IMR-90 (cell line): ENCODE measurements around the gene CEP57L1. TPM values are rescaled to one million over a fixed set of nuclear protein-coding genes. Genes with fewer than 3 reads are reported as not detected.

ENCODE experiments used
- ATAC-seq: fragments of 200-7000 bp; cut with Tn5 transposase; 2 replicates; pipeline ENCODE4 v1.9.1; 2020; ENCODE audit warnings: low read depth, mild to moderate bottlenecking, moderate library complexity
- BruUV-seq: library from RNA; stranded (reverse); fragments of 400-500 nt; replicated peaks from 2 replicates; lab custom pipeline; 2021; lab: Mats Ljungman, UMichigan
- CTCF ChIA-PET: fragments of 300-600 bp; formaldehyde crosslinking; extraction: SDS; loops from one replicate; lab custom pipeline; 2021; ENCODE audit warnings: antibody characterized with exemption; lab: Yijun Ruan, JAX
- POLR2A ChIA-PET: fragments of 300-600 bp; sonication (Branson Sonifier 250); formaldehyde crosslinking; loops from one replicate; lab custom pipeline; 2022; ENCODE audit warnings: antibody characterized with exemption; ENCODE audit not compliant: unreplicated experiment; lab: Charles Lee
- DNase-seq: peaks from one replicate; pipeline ENCODE4 v3.0.0; 2013
- H2AFZ ChIP-seq: replicated peaks from 2 replicates; pipeline ENCODE3; 2013; ENCODE audit warnings: low read length, mild to moderate bottlenecking; ENCODE audit not compliant: poor library complexity
- H2AK5ac ChIP-seq: 2 replicates; pipeline ENCODE4 v1.6.1; 2013; ENCODE audit warnings: low read depth, low read length, inconsistent platforms
- H2AK9ac ChIP-seq: replicated peaks from 2 replicates; pipeline ENCODE3; 2013; ENCODE audit warnings: mild to moderate bottlenecking, low read depth, low read length, moderate library complexity; ENCODE audit not compliant: poor library complexity
- H2BK120ac ChIP-seq: 2 replicates; pipeline ENCODE4 v1.6.1; 2013; ENCODE audit warnings: low read depth, low read length, inconsistent platforms
- H2BK15ac ChIP-seq: 3 replicates; pipeline ENCODE4 v1.6.1; 2013; ENCODE audit warnings: low read depth, low read length, inconsistent platforms
- H2BK20ac ChIP-seq: 2 replicates; pipeline ENCODE4 v1.6.1; 2013; ENCODE audit warnings: low read depth, mild to moderate bottlenecking, inconsistent platforms, low read length, moderate library complexity
- H2BK5ac ChIP-seq: 2 replicates; pipeline ENCODE4 v1.6.1; 2013; ENCODE audit warnings: mild to moderate bottlenecking, low read depth, low read length, inconsistent platforms; ENCODE audit not compliant: poor library complexity, severe bottlenecking
- H3K14ac ChIP-seq: replicated peaks from 2 replicates; pipeline ENCODE4 v1.6.1; 2013; ENCODE audit warnings: low read depth, low read length, inconsistent platforms
- H3K18ac ChIP-seq: 2 replicates; pipeline ENCODE4 v1.6.1; 2013; ENCODE audit warnings: low read depth, low read length, control low read depth
- H3K23ac ChIP-seq: 2 replicates; pipeline ENCODE4 v1.6.1; 2013; ENCODE audit warnings: low read depth, low read length, inconsistent platforms
- H3K27ac ChIP-seq: 2 replicates; pipeline ENCODE4 v1.5.1; 2013; ENCODE audit warnings: mild to moderate bottlenecking, control low read depth, low read length; ENCODE audit not compliant: insufficient read depth
- H3K27me3 ChIP-seq: 2 replicates; pipeline ENCODE4 v1.6.1; 2013; ENCODE audit warnings: low read length; ENCODE audit not compliant: control insufficient read depth, insufficient read depth
- H3K36me3 ChIP-seq: 2 replicates; pipeline ENCODE4 v1.6.1; 2013; ENCODE audit warnings: low read length, mixed read lengths; ENCODE audit not compliant: control insufficient read depth, insufficient read depth
- H3K4ac ChIP-seq: 2 replicates; pipeline ENCODE4 v1.6.1; 2013; ENCODE audit warnings: low read depth, low read length, inconsistent platforms
- H3K4me1 ChIP-seq: 2 replicates; pipeline ENCODE4 v1.6.1; 2013; ENCODE audit warnings: low read length, mixed read lengths; ENCODE audit not compliant: control insufficient read depth, insufficient read depth
- H3K4me2 ChIP-seq: 2 replicates; pipeline ENCODE4 v1.6.1; 2013; ENCODE audit warnings: low read depth, mild to moderate bottlenecking, control low read depth, low read length, moderate library complexity
- H3K4me3 ChIP-seq: 2 replicates; pipeline ENCODE4 v1.5.1; 2013; ENCODE audit warnings: low read depth, mild to moderate bottlenecking, control low read depth, low read length, moderate library complexity; ENCODE audit not compliant: insufficient read depth
- H3K56ac ChIP-seq: 2 replicates; pipeline ENCODE4 v1.6.1; 2013; ENCODE audit warnings: low read length, inconsistent platforms; ENCODE audit not compliant: insufficient read depth; ENCODE audit errors: extremely low read depth
- H3K79me1 ChIP-seq, 2 experiments: 2 replicates each; pipeline ENCODE4 v1.6.1; 2013; ENCODE audit warnings: low read length in 2 of 2, inconsistent platforms in 1 of 2, low read depth in 1 of 2
- H3K9ac ChIP-seq: 2 replicates; pipeline ENCODE4 v1.6.1; 2013; ENCODE audit warnings: low read depth, low read length, control low read depth
- H3K9me1 ChIP-seq: 2 replicates; pipeline ENCODE4 v1.6.1; 2013; ENCODE audit warnings: low read length, inconsistent platforms; ENCODE audit not compliant: insufficient read depth
- H3K9me3 ChIP-seq: 2 replicates; pipeline ENCODE4 v1.6.1; 2013; ENCODE audit warnings: low read length; ENCODE audit not compliant: control insufficient read depth, insufficient read depth
- H4K20me1 ChIP-seq: 2 replicates; pipeline ENCODE4 v1.6.1; 2013; ENCODE audit warnings: low read length, inconsistent platforms; ENCODE audit not compliant: insufficient read depth
- H4K5ac ChIP-seq: 2 replicates; pipeline ENCODE4 v1.6.1; 2013; ENCODE audit warnings: mild to moderate bottlenecking, low read depth, low read length, control low read depth
- H4K8ac ChIP-seq, 2 experiments: 2 replicates each; pipeline ENCODE4 v1.6.1; 2013; ENCODE audit warnings: low read depth in 2 of 2, low read length in 2 of 2, control low read depth in 1 of 2, inconsistent platforms in 1 of 2
- H4K91ac ChIP-seq: 2 replicates; pipeline ENCODE4 v1.6.1; 2013; ENCODE audit warnings: low read depth, low read length, inconsistent platforms; ENCODE audit not compliant: insufficient read depth
- CEBPB ChIP-seq: IDR thresholded peaks from 2 replicates; pipeline ENCODE4 v1.6.1; 2012; ENCODE audit warnings: low read depth, low read length, improper control_type of control experiment
- MXI1 ChIP-seq: IDR thresholded peaks from 2 replicates; pipeline ENCODE4 v1.6.1; 2012; ENCODE audit warnings: low read depth, mild to moderate bottlenecking, low read length, moderate library complexity, borderline replicate concordance
- POLR2A ChIP-seq: IDR thresholded peaks from 2 replicates; pipeline ENCODE4 v1.6.1; 2012; ENCODE audit warnings: mild to moderate bottlenecking, low read depth, low read length
- RCOR1 ChIP-seq: IDR thresholded peaks from 2 replicates; pipeline ENCODE4 v1.6.1; 2012; ENCODE audit warnings: mild to moderate bottlenecking, low read length, improper control_type of control experiment; ENCODE audit not compliant: insufficient replicate concordance
- RFX5 ChIP-seq: IDR thresholded peaks from 2 replicates; pipeline ENCODE4 v1.8.0; 2012; ENCODE audit warnings: low read depth, mild to moderate bottlenecking, low read length, moderate library complexity
- WGBS, 2 experiments: methylation state at CpG; one replicate each; pipeline versions ENCODE4 v1.1.5 to v1.1.7; 2013; ENCODE audit warnings: missing lambda C conversion rate in 2 of 2; ENCODE audit not compliant: insufficient read length in 1 of 2; ENCODE audit errors: extremely low coverage in 2 of 2; 5-methylcytosine and 5-hydroxymethylcytosine counted together
- dilution Hi-C: fragments of 300-500 bp; cut with HindIII; formaldehyde crosslinking; loops from one replicate; pipeline ENCODE4 v1.14.3; 2018; ENCODE audit warnings: low sequenced_read_pairs; ENCODE audit not compliant: unreplicated experiment
- in situ Hi-C: fragments of 300-500 bp; cut with MboI; formaldehyde crosslinking; loops from 3 replicates; pipeline ENCODE4 v1.14.3; 2019; ENCODE audit warnings: low sequenced_read_pairs, inconsistent platforms, mixed read lengths
- intact Hi-C: fragments of 100-400 bp; cut with micrococcal nuclease; formaldehyde crosslinking; loops from 2 replicates; pipeline ENCODE4 v1.10.0; 2022
- polyA plus RNA-seq, 3 experiments: library from polyadenylated mRNA; depleted of rRNA; stranded (reverse); fragments of >200 nt; gene quantifications; 2 replicates each; pipeline ENCODE4 v1.2.3, GENCODE V29; 2012; ENCODE audit warnings: low replicate concordance in 1 of 3
- total RNA-seq: library from RNA; depleted of rRNA; stranded (reverse); fragments of >200 nt; gene quantifications from 2 replicates; pipeline ENCODE4 v1.2.3, GENCODE V29; 2012
- TF ChIP-seq, protein P1 (sequence below): fragments of 150-350 bp; IDR thresholded peaks from 2 replicates; pipeline ENCODE4 v1.6.1; 2017; ENCODE audit warnings: mild to moderate bottlenecking, antibody characterized with exemption, low read length, low read depth

CEP57L1 gene
- total and polyA plus RNA-seq, 2 of the 4 experiments (the other 2 are of a cell fraction) = 10.3 to 21.9 TPM

GRCh38 chr6:109051301-109052017 lies 43.8 kb upstream of the CEP57L1 start:
- POLR2A ChIA-PET = no interaction called here
- intact Hi-C loops = loop anchor here (5.0 kb wide), 1 partner anchor 39 kb away; no protein-coding TSS in a partner anchor

More at GRCh38 chr6:109051301-109052017, 43.8 kb upstream of the CEP57L1 start:
- CTCF ChIA-PET = interaction anchor here (0.6 kb wide), 1 partner anchor 185 kb away, joined by 5 read pairs; no protein-coding TSS in a partner anchor
- H2BK15ac ChIP-seq = no peak overlapping the region
- H3K9me3 ChIP-seq = no peaks in the 10 kb centered on the region
- H3K4me2 ChIP-seq = no peak overlapping the region
- H2BK5ac ChIP-seq = no peak overlapping the region
- H3K14ac ChIP-seq = no peak overlapping the region
- no peak overlapping the region for H4K8ac ChIP-seq
- no peak overlapping the region for H3K4me3 ChIP-seq
- no peak overlapping the region for H2AK9ac ChIP-seq
- no TSS peak for BruUV-seq
- H2AK5ac ChIP-seq = no peak overlapping the region
- H3K79me1 ChIP-seq = 0 out of 4 replicates have a peak, but pooled peaks cover under 1 to 1% of the 10 kb centered on the region in 2 experiments
- no peak overlapping the region for H3K9ac ChIP-seq
- H2BK120ac ChIP-seq = no peak overlapping the region
- ATAC-seq (peak; percentile 73), DNase-seq (peak; percentile 55)
- H2AFZ ChIP-seq = no peak overlapping the region
- no peak overlapping the region for H4K91ac ChIP-seq
- H3K18ac ChIP-seq = no peak overlapping the region
- H3K9me1 ChIP-seq = peaks cover 5% of the 10 kb centered on the region; the same call in 1 of the 2 replicates
- TF ChIP-seq POLR2A (no peak), RCOR1 (no peak), MXI1 (no peak), CEBPB (no peak), RFX5 (no peak)
- TF ChIP-seq, protein P1, sequence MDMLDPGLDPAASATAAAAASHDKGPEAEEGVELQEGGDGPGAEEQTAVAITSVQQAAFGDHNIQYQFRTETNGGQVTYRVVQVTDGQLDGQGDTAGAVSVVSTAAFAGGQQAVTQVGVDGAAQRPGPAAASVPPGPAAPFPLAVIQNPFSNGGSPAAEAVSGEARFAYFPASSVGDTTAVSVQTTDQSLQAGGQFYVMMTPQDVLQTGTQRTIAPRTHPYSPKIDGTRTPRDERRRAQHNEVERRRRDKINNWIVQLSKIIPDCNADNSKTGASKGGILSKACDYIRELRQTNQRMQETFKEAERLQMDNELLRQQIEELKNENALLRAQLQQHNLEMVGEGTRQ = no peak
- no peak overlapping the region for H2BK20ac ChIP-seq
- peaks cover 1% of the 10 kb centered on the region; the same call in 1 of the 2 replicates for H3K4me1 ChIP-seq
- H3K27me3 ChIP-seq = no peaks in the 10 kb centered on the region
- H3K36me3 ChIP-seq = no peaks in the 10 kb centered on the region
- WGBS, 2 experiments = no CpG with 5 or more reads among the region's 1 CpG
- H3K23ac ChIP-seq = 0 out of 2 replicates have a peak overlapping the region, but pooled peaks have one; percentile 25
- no peak overlapping the region for H4K5ac ChIP-seq
- no peak overlapping the region for H3K56ac ChIP-seq
- no peak overlapping the region for H3K4ac ChIP-seq
- H4K20me1 ChIP-seq = no peaks in the 10 kb centered on the region
- dilution Hi-C loops = loop anchor here (25.0 kb wide), 1 partner anchor 514 kb away; no protein-coding TSS in a partner anchor
- no peak overlapping the region for H3K27ac ChIP-seq
- in situ Hi-C loops = no loop called here
